HL-60 (cell line): Measurements from ENCODE around the gene FKRP.
A peak's percentile ranks its signal among the peaks of the same experiment; 100 is the strongest.
"Not testable (repeated sequence)": the region's sequence is repeated elsewhere in the genome, so short reads cannot be mapped to it uniquely, and the experiment has no call there.

ENCODE experiments used
- DNase-seq, 2 experiments: peaks; one replicate each; pipeline ENCODE4 v3.0.0-alpha.2; 2010 to 2020; ENCODE audit warnings: low read depth in 1 of 2, low spot score in 1 of 2
- H3K27ac ChIP-seq: fragments of 250-450 bp; sonication (Bioruptor Pico); replicated peaks from 2 replicates; pipeline ENCODE4 v1.5.1; 2020; ENCODE audit warnings: mild to moderate bottlenecking, moderate library complexity
- H3K27me3 ChIP-seq: fragments of 250-450 bp; sonication (Bioruptor Pico); 2 replicates; pipeline ENCODE4 v1.5.1; 2021; ENCODE audit warnings: mild to moderate bottlenecking, moderate library complexity; ENCODE audit not compliant: insufficient read depth, poor library complexity, severe bottlenecking
- H3K4me3 ChIP-seq: replicated peaks from 2 replicates; pipeline ENCODE4 v1.5.1; 2011; ENCODE audit warnings: mild to moderate bottlenecking, control low read depth, low read length; ENCODE audit not compliant: insufficient read depth
- CTCF ChIP-seq: IDR thresholded peaks from one replicate; pipeline ENCODE4 v1.5.1; 2011; ENCODE audit warnings: low read length, control low read depth, inconsistent platforms; ENCODE audit not compliant: insufficient read depth
- GABPA ChIP-seq: IDR thresholded peaks from 2 replicates; pipeline ENCODE4 v1.6.1; 2012; ENCODE audit warnings: low read depth
- POLR2AphosphoS5 ChIP-seq: IDR thresholded peaks from 2 replicates; pipeline ENCODE4 v1.6.1; 2012; ENCODE audit warnings: low read depth
- REST ChIP-seq: IDR thresholded peaks from 2 replicates; pipeline ENCODE4 v1.6.1; 2012; ENCODE audit warnings: low read depth; ENCODE audit not compliant: insufficient replicate concordance
- SPI1 ChIP-seq: IDR thresholded peaks from 2 replicates; pipeline ENCODE4 v1.6.1; 2012; ENCODE audit warnings: low read depth, mild to moderate bottlenecking, borderline replicate concordance

The FKRP gene

GRCh38 chr19:46776927-46777911 is 31.4 kb downstream of the FKRP start:
- H3K27ac ChIP-seq: no peak overlapping the region
- no peaks in the 10 kb centered on the region for H3K27me3 ChIP-seq
- DNase-seq: no peak
- TF ChIP-seq SPI1 (no peak), CTCF (no peak), GABPA (no peak), POLR2AphosphoS5 (0 out of 2 replicates have a peak, but pooled peaks have one; percentile 13), REST (no peak)
- no peak overlapping the region for H3K4me3 ChIP-seq

GRCh38 chr19:46777956-46778645 is 32.2 kb downstream of the FKRP start:
- H3K27me3 ChIP-seq, H3K4me3 ChIP-seq, H3K27ac ChIP-seq, DNase-seq: not testable (repeated sequence)

- Histone ChIP-seq H3K27me3 (no peaks in the 10 kb centered on the region), H3K4me3 (no peak overlapping the region), H3K27ac (no peak overlapping the region)
- TF ChIP-seq REST (no peak), GABPA (no peak), SPI1 (no peak), CTCF (no peak), POLR2AphosphoS5 (no peak)
- DNase-seq: no peak
These were observed 36.6 kb downstream of the FKRP start for GRCh38 chr19:46782355-46783019.

GRCh38 chr19:46783670-46784069 is 37.8 kb downstream of the FKRP start:
- no peak for TF ChIP-seq REST
- TF ChIP-seq CTCF: no peak
- no peak for TF ChIP-seq SPI1
- TF ChIP-seq POLR2AphosphoS5: no peak
- no peak for TF ChIP-seq GABPA
- Histone ChIP-seq H3K4me3 (peak overlapping the region; percentile 88), H3K27ac (peak overlapping the region; percentile 96), H3K27me3 (no peaks in the 10 kb centered on the region)
- no peak for DNase-seq
